GM12878 (cell line): ENCODE data around the gene CABLES1. TPM values are rescaled to one million over a fixed set of nuclear protein-coding genes. Genes with fewer than 3 reads are reported as not detected.

Experiments
- ATAC-seq: fragments of 200-7000 bp; cut with Tn5 transposase; 3 replicates; pipeline ENCODE4 v1.9.1; 2020; ENCODE audit warnings: mild to moderate bottlenecking, moderate library complexity
- BruUV-seq: library from RNA; stranded (reverse); fragments of 400-500 nt; replicated peaks from 2 replicates; lab custom pipeline; 2021; lab: Mats Ljungman, UMichigan
- CTCF ChIA-PET: fragments of 300-600 bp; sonication (Branson Sonifier 250); formaldehyde crosslinking; extraction: SDS; loops from one replicate; lab custom pipeline; 2021; ENCODE audit warnings: inconsistent platforms; lab: Yijun Ruan, JAX
- POLR2A ChIA-PET: fragments of 350-600 bp; formaldehyde crosslinking; extraction: SDS; loops from one replicate; lab custom pipeline; 2021; ENCODE audit warnings: inconsistent platforms; lab: Charles Lee
- RAD21 ChIA-PET: fragments of 300-600 bp; sonication (Branson Sonifier 250); formaldehyde crosslinking; loops from one replicate; lab custom pipeline; 2023; ENCODE audit warnings: antibody characterized with exemption; ENCODE audit not compliant: unreplicated experiment; lab: Charles Lee
- SMC1A ChIA-PET: fragments of 300-600 bp; sonication (Branson Sonifier 250); formaldehyde crosslinking; loops from one replicate; lab custom pipeline; 2023; ENCODE audit not compliant: unreplicated experiment, uncharacterized antibody; lab: Charles Lee
- DNase-seq: peaks from one replicate; pipeline ENCODE4 v3.0.0-alpha.2; 2011; ENCODE audit warnings: low read depth, low spot score
- FAIRE-seq: peaks from 3 replicates; lab custom pipeline; 2011; peaks lifted over from hg19 to GRCh38; lab: Jason Lieb, UNC
- H2AFZ ChIP-seq: 2 replicates; pipeline ENCODE4 v1.6.0; 2011; ENCODE audit warnings: low read depth, low read length, control low read depth; ENCODE audit not compliant: control insufficient read depth
- H3K27ac ChIP-seq: 2 replicates; pipeline ENCODE4 v1.5.1; 2011; ENCODE audit warnings: control low read depth; ENCODE audit not compliant: control insufficient read depth, insufficient read depth
- H3K27me3 ChIP-seq, 2 experiments: replicated peaks in 1 of 2; 2 replicates each; pipeline versions ENCODE4 v1.6.0 to v1.6.1; 2011; ENCODE audit warnings: low read length in 1 of 2; ENCODE audit not compliant: control insufficient read depth in 2 of 2, insufficient read depth in 2 of 2
- H3K36me3 ChIP-seq, 2 experiments: 2 replicates each; pipeline ENCODE4 v1.5.1; 2011; ENCODE audit warnings: low read length in 1 of 2; ENCODE audit not compliant: control insufficient read depth in 2 of 2, insufficient read depth in 2 of 2
- H3K4me1 ChIP-seq: 2 replicates; pipeline ENCODE4 v1.6.1; 2011; ENCODE audit warnings: mild to moderate bottlenecking, low read length, moderate library complexity, mixed read lengths; ENCODE audit not compliant: control insufficient read depth, insufficient read depth
- H3K4me2 ChIP-seq: 2 replicates; pipeline ENCODE4 v1.6.0; 2011; ENCODE audit warnings: control low read depth; ENCODE audit not compliant: control insufficient read depth, insufficient read depth
- H3K4me3 ChIP-seq: fragments of 200-600 bp; sonication (generic); 2 replicates; pipeline ENCODE4 v1.5.1; 2016
- H3K79me2 ChIP-seq: 2 replicates; pipeline ENCODE4 v1.6.0; 2011; ENCODE audit warnings: low read length; ENCODE audit not compliant: control insufficient read depth, insufficient read depth
- H3K9ac ChIP-seq: 2 replicates; pipeline ENCODE4 v1.8.0; 2011; ENCODE audit warnings: low read length, control low read depth, mixed read lengths; ENCODE audit not compliant: control insufficient read depth, insufficient read depth
- H3K9me3 ChIP-seq: replicated peaks from 3 replicates; pipeline ENCODE4 v1.5.1; 2011; ENCODE audit warnings: mild to moderate bottlenecking, low read length; ENCODE audit not compliant: control insufficient read depth, insufficient read depth
- H4K20me1 ChIP-seq: 2 replicates; pipeline ENCODE4 v1.6.0; 2011; ENCODE audit not compliant: control insufficient read depth, insufficient read depth
- BCL3 ChIP-seq: IDR thresholded peaks from 2 replicates; pipeline ENCODE4 v1.6.1; 2011; ENCODE audit warnings: borderline replicate concordance, low read depth, mild to moderate bottlenecking, moderate library complexity, low read length; ENCODE audit not compliant: insufficient read depth, poor library complexity, severe bottlenecking
- CHD2 ChIP-seq: IDR thresholded peaks from 2 replicates; pipeline ENCODE4 v1.6.1; 2011; ENCODE audit warnings: low read depth, low read length, improper control_type of control experiment, borderline replicate concordance
- CUX1 ChIP-seq: IDR thresholded peaks from 2 replicates; pipeline ENCODE4 v1.6.1; 2012; ENCODE audit warnings: improper control_type of control experiment, low read depth, low read length; ENCODE audit not compliant: insufficient replicate concordance
- ELK1 ChIP-seq: IDR thresholded peaks from 2 replicates; pipeline ENCODE4 v1.6.1; 2012; ENCODE audit warnings: low read depth, low read length, improper control_type of control experiment
- EP300 ChIP-seq, 2 experiments: fragments of 150-350 bp in 1 of 2; IDR thresholded peaks; 2 replicates each; pipeline ENCODE4 v1.6.1; 2011 to 2012; ENCODE audit warnings: low read depth in 2 of 2, low read length in 2 of 2, borderline replicate concordance in 1 of 2, improper control_type of control experiment in 1 of 2, inconsistent platforms in 1 of 2; ENCODE audit not compliant: control insufficient read depth in 1 of 2
- HCFC1 ChIP-seq: fragments of 150-350 bp; IDR thresholded peaks from 2 replicates; pipeline ENCODE4 v1.6.1; 2014; ENCODE audit warnings: low read length
- POLR2AphosphoS2 ChIP-seq: IDR thresholded peaks from 2 replicates; pipeline ENCODE4 v1.6.1; 2011; ENCODE audit warnings: low read depth, mild to moderate bottlenecking, low read length, improper control_type of control experiment, moderate library complexity
- SIX5 ChIP-seq: IDR thresholded peaks from 2 replicates; pipeline ENCODE4 v1.6.1; 2011; ENCODE audit warnings: mild to moderate bottlenecking, low read depth, low read length, moderate library complexity; ENCODE audit not compliant: severe bottlenecking
- ZBTB11 ChIP-seq: fragments of 450-650 bp; formaldehyde crosslinking; IDR thresholded peaks from 2 replicates; pipeline ENCODE4 v1.5.0; 2022; ENCODE audit warnings: mild to moderate bottlenecking, missing genetic modification characterization
- ZNF24 ChIP-seq: fragments of 450-650 bp; IDR thresholded peaks from 2 replicates; pipeline ENCODE4 v1.6.1; 2017; ENCODE audit warnings: antibody characterized with exemption, mild to moderate bottlenecking
- WGBS: methylation state at CpG from one replicate; pipeline ENCODE4 v1.1.6; 2016; ENCODE audit warnings: low lambda C conversion rate; ENCODE audit not compliant: insufficient replicate concordance, insufficient coverage; ENCODE audit errors: missing lambda C conversion rate; 5-methylcytosine and 5-hydroxymethylcytosine counted together
- in situ Hi-C: fragments of 300-500 bp; cut with MboI; formaldehyde crosslinking; loops from 9 replicates; pipeline ENCODE4 v1.14.3; 2018; ENCODE audit warnings: mixed read lengths
- intact Hi-C: fragments of 100-400 bp; cut with micrococcal nuclease; formaldehyde crosslinking; loops from one replicate; pipeline ENCODE4 v1.14.2; 2022; ENCODE audit not compliant: unreplicated experiment
- polyA plus RNA-seq, 11 experiments: library from polyadenylated mRNA; depleted of rRNA in 4 of 11; unstranded in 6 of 11; stranded (reverse) in 5 of 11; fragments of >200 nt; fragmentation: Nextera tagmentation in 4 of 11; fragmentation: Illumina TruSeq in 1 of 11; extraction: Ambion mirVana in 4 of 11; extraction: Trizol in 1 of 11; gene quantifications; 1 replicate in 1 of 11; 2 replicates in 10 of 11; pipeline versions ENCODE4 v1.2.1 to v1.2.3, GENCODE V29; 2011 to 2016; ENCODE audit warnings: inconsistent platforms in 2 of 11, missing spikeins in 2 of 11, low read depth in 1 of 11
- total RNA-seq, 4 experiments: library from RNA; depleted of rRNA in 3 of 4; stranded (reverse); fragments of >200 nt in 3 of 4; fragmentation: Illumina TruSeq in 1 of 4; extraction: Trizol in 1 of 4; gene quantifications; 2 replicates each; pipeline versions ENCODE4 v1.2.1 to v1.2.3, GENCODE V29; 2013 to 2021

Gene CABLES1
- total and polyA plus RNA-seq, 10 of the 15 experiments (the other 5 are each of a cell fraction or from before 2014, with no cell fraction given) = 2.9 to 27.2 (median 8.2) TPM

GRCh38 chr18:23099621-23100020, 35.7 kb upstream of the CABLES1 start:
- DNase-seq = no peak
- H3K27ac ChIP-seq = no peak overlapping the region
- H3K4me1 ChIP-seq = no peaks in the 10 kb centered on the region
- no peak overlapping the region for H2AFZ ChIP-seq
- in situ Hi-C loops (no loop called here), intact Hi-C loops (loop anchor here (10.0 kb wide), 1 partner anchor 305 kb away; no protein-coding TSS in a partner anchor)
- no peaks in the 10 kb centered on the region for H3K27me3 ChIP-seq
- no peak overlapping the region for H3K4me2 ChIP-seq
- H3K36me3 ChIP-seq = no peaks in the 10 kb centered on the region
- no peaks in the 10 kb centered on the region for H4K20me1 ChIP-seq
- POLR2A ChIA-PET = no interaction called here
- BruUV-seq = no TSS peak
- no peak overlapping the region for H3K9ac ChIP-seq
- WGBS = 60% methylated on average over 5 of the region's 5 CpGs
- H3K9me3 ChIP-seq = no peaks in the 10 kb centered on the region
- no peak overlapping the region for H3K4me3 ChIP-seq
- CTCF ChIA-PET = interaction anchor here (0.7 to 0.9 kb wide), 2 partner anchors 12 to 37 kb away, joined by 3 read pairs; no protein-coding TSS in a partner anchor
- no peaks in the 10 kb centered on the region for H3K79me2 ChIP-seq
- no peak for ATAC-seq
- RAD21 ChIA-PET = no interaction called here
- no peak for FAIRE-seq
- SMC1A ChIA-PET = interaction anchor here (0.9 to 1.0 kb wide), 2 partner anchors 8 to 312 kb away, joined by 3 read pairs; no protein-coding TSS in a partner anchor
- TF ChIP-seq CUX1 (no peak), ZBTB11 (CRISPR knock-in tag) (no peak), SIX5 (no peak), BCL3 (no peak), HCFC1 (no peak), ZNF24 (no peak), POLR2AphosphoS2 (no peak), EP300 (IDR thresholded peaks at IDR 0.05; ENCODE audit: borderline replicate concordance in 1 of 2, control insufficient read depth in 1 of 2, low read depth in 2 of 2, low read length in 2 of 2) (no peak), CHD2 (no peak), ELK1 (no peak)
